Trophoblast cell (in vitro differentiated cells and primary cell): Measurements from ENCODE around the gene TLR1.
"Not testable (repeated sequence)": the region's sequence is repeated elsewhere in the genome, so short reads cannot be mapped to it uniquely, and the experiment has no call there.

Experiments used
- DNase-seq, 2 donors: peaks; one replicate each; pipeline ENCODE4 v3.0.0-alpha.2; 2016
- H2AFZ ChIP-seq: 2 replicates; pipeline ENCODE4 v1.6.1; 2013; ENCODE audit warnings: low read length, moderate library complexity, mild to moderate bottlenecking; ENCODE audit not compliant: insufficient read depth, poor library complexity
- H2AK5ac ChIP-seq: 2 replicates; pipeline ENCODE4 v1.6.1; 2013; ENCODE audit warnings: mild to moderate bottlenecking, low read length
- H2BK120ac ChIP-seq: 2 replicates; pipeline ENCODE4 v1.6.1; 2013; ENCODE audit warnings: low read length, mild to moderate bottlenecking, moderate library complexity; ENCODE audit not compliant: insufficient read depth, poor library complexity
- H2BK12ac ChIP-seq: 2 replicates; pipeline ENCODE4 v1.6.1; 2013; ENCODE audit warnings: mild to moderate bottlenecking, low read length, moderate library complexity
- H2BK5ac ChIP-seq: 2 replicates; pipeline ENCODE4 v1.6.1; 2013; ENCODE audit warnings: low read length, low read depth, moderate library complexity, mild to moderate bottlenecking; ENCODE audit not compliant: poor library complexity
- H3K14ac ChIP-seq: 2 replicates; pipeline ENCODE4 v1.6.1; 2013; ENCODE audit warnings: mild to moderate bottlenecking, low read length
- H3K18ac ChIP-seq: 2 replicates; pipeline ENCODE4 v1.6.1; 2013; ENCODE audit warnings: mild to moderate bottlenecking, low read length
- H3K23ac ChIP-seq: 2 replicates; pipeline ENCODE4 v1.6.1; 2013; ENCODE audit warnings: low read length
- H3K27ac ChIP-seq: 2 replicates; pipeline ENCODE4 v1.5.1; 2013; ENCODE audit warnings: low read depth, mild to moderate bottlenecking, inconsistent platforms, low read length, moderate library complexity
- H3K27me3 ChIP-seq: 2 replicates; pipeline ENCODE4 v1.6.1; 2013; ENCODE audit warnings: inconsistent platforms, mild to moderate bottlenecking, low read length, moderate library complexity; ENCODE audit not compliant: insufficient read depth
- H3K36me3 ChIP-seq, 2 experiments: 1 replicate in 1 of 2; 2 replicates in 1 of 2; pipeline ENCODE4 v1.6.1; 2013; ENCODE audit warnings: low read length in 2 of 2, mild to moderate bottlenecking in 2 of 2, moderate library complexity in 1 of 2; ENCODE audit not compliant: insufficient read depth in 2 of 2, control insufficient read depth in 1 of 2
- H3K4ac ChIP-seq: 2 replicates; pipeline ENCODE4 v1.6.1; 2013; ENCODE audit warnings: low read depth, mild to moderate bottlenecking, low read length, moderate library complexity
- H3K4me1 ChIP-seq, 2 experiments: 1 replicate in 1 of 2; 2 replicates in 1 of 2; pipeline ENCODE4 v1.6.1; 2013; ENCODE audit warnings: low read length in 2 of 2, mild to moderate bottlenecking in 2 of 2, moderate library complexity in 1 of 2; ENCODE audit not compliant: insufficient read depth in 2 of 2, control insufficient read depth in 1 of 2
- H3K4me2 ChIP-seq: 2 replicates; pipeline ENCODE4 v1.6.1; 2013; ENCODE audit warnings: inconsistent platforms, mild to moderate bottlenecking, low read length, moderate library complexity
- H3K4me3 ChIP-seq: 2 replicates; pipeline ENCODE4 v1.5.1; 2013; ENCODE audit warnings: mild to moderate bottlenecking, low read depth, low read length, inconsistent platforms
- H3K79me1 ChIP-seq: one replicate; pipeline ENCODE4 v1.6.1; 2013; ENCODE audit warnings: low read length
- H3K79me2 ChIP-seq: 2 replicates; pipeline ENCODE4 v1.6.1; 2013; ENCODE audit warnings: low read length, mild to moderate bottlenecking; ENCODE audit not compliant: control insufficient read depth, insufficient read depth, poor library complexity
- H3K9ac ChIP-seq: 2 replicates; pipeline ENCODE4 v1.6.1; 2013; ENCODE audit warnings: mild to moderate bottlenecking, low read length
- H3K9me3 ChIP-seq: 2 replicates; pipeline ENCODE4 v1.6.1; 2013; ENCODE audit warnings: low read depth, mild to moderate bottlenecking, control low read depth, inconsistent platforms, low read length; ENCODE audit not compliant: insufficient read depth
- H4K12ac ChIP-seq: 2 replicates; pipeline ENCODE4 v1.6.1; 2013; ENCODE audit warnings: low read depth, mild to moderate bottlenecking, low read length, moderate library complexity
- H4K8ac ChIP-seq: 2 replicates; pipeline ENCODE4 v1.6.1; 2013; ENCODE audit warnings: low read depth, mild to moderate bottlenecking, low read length, moderate library complexity
- H4K91ac ChIP-seq: one replicate; pipeline ENCODE4 v1.6.1; 2013; ENCODE audit warnings: low read depth, mild to moderate bottlenecking, low read length, moderate library complexity
- WGBS: extraction: QIAGEN DNeasy Blood & Tissue Kit; methylation state at CpG from one replicate; pipeline ENCODE4 v1.1.7; 2013; ENCODE audit warnings: missing lambda C conversion rate; ENCODE audit not compliant: insufficient read length, insufficient coverage; ENCODE audit errors: extremely low coverage; 5-methylcytosine and 5-hydroxymethylcytosine counted together

TLR1 gene

DNA sequence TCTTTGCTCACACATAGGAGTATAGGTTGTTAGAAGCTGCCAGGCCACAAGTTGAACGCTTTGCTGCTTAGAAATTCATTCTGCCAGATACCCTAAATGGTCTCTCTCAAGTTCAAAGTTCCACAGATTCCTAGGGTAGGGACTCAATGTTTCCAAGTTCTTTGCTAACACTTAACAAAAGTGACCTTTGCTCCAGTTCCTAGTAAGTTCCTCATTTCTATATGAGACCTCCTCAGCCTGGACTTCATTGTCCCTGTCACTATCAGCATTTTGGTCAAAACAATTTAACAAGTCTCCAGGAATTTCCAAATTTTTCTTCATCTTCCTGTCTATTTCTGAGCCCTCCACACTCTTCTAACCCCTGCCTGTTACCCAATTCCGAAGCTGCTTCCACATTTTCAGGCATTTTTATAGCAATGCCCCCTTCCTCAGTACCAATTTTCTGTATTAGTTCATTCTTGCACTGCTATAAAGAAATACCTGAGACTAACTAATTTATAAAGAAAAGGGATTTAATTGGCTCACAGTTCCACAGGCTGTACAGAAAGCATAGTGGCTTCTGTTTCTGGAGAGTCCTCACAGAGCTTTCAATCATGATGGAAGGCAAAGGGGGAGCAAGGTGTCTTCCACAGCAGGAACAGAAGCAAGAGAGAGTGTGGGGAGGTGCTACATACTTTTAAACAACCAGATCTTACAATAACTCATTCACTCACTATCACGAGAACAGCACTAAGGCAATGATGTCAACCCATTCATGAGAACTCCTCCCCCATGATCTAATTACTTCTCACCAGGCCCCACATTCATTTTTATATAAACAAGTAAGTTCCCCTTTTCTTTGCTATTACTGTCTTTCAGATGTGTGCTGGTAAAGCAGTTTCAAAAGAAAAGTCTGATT lies 11.5 kb upstream of the TLR1 start:
- no peak overlapping the region for H4K91ac ChIP-seq
- H3K9ac ChIP-seq, result no peak overlapping the region
- no peak overlapping the region for H2AK5ac ChIP-seq
- no peak overlapping the region for H3K4ac ChIP-seq
- no peak overlapping the region for H4K12ac ChIP-seq
- no peak overlapping the region for H2BK12ac ChIP-seq
- no peaks in the 10 kb centered on the region for H3K79me1 ChIP-seq
- peaks cover 7% of the 10 kb centered on the region for H3K9me3 ChIP-seq
- no peak overlapping the region for H2AFZ ChIP-seq
- no peak overlapping the region for H3K27ac ChIP-seq
- no peaks in the 10 kb centered on the region for H3K36me3 ChIP-seq
- H3K18ac ChIP-seq, result no peak overlapping the region
- H3K23ac ChIP-seq, result no peak overlapping the region
- H3K27me3 ChIP-seq, result peaks cover 2% of the 10 kb centered on the region
- no peak overlapping the region for H3K14ac ChIP-seq
- peaks cover 5 to 6% of the 10 kb centered on the region in 2 experiments for H3K4me1 ChIP-seq
- no peak overlapping the region for H2BK120ac ChIP-seq
- H2BK5ac ChIP-seq, result no peak overlapping the region
- no peak overlapping the region for H4K8ac ChIP-seq
- H3K79me2 ChIP-seq, result no peaks in the 10 kb centered on the region
- WGBS, result no CpG with 5 or more reads among the region's 3 CpGs
- H3K4me2 ChIP-seq, result no peak overlapping the region
- H3K4me3 ChIP-seq, result no peak overlapping the region
- DNase-seq, result peak in 1 of 2 donors; percentile 30

- no peak overlapping the region for H3K4me3 ChIP-seq
- no peak overlapping the region for H2AK5ac ChIP-seq
These were observed 9.8 kb upstream of the TLR1 start for GRCh38 chr4:38814386-38814785.

GRCh38 chr4:38811297-38811696 lies 6.7 kb upstream of the TLR1 start:
- Histone ChIP-seq H3K27me3 (peaks cover 2% of the 10 kb centered on the region), H2AFZ (no peak overlapping the region), H3K79me1 (no peaks in the 10 kb centered on the region), H2BK12ac (no peak overlapping the region), H3K14ac (no peak overlapping the region), H2BK5ac (no peak overlapping the region), H3K36me3 (no peaks in the 10 kb centered on the region), H3K4me3 (no peak overlapping the region), H3K79me2 (no peaks in the 10 kb centered on the region), H3K4me1 (no peaks in the 10 kb centered on the region), H3K4ac (no peak overlapping the region), H3K23ac (no peak overlapping the region), H2AK5ac (no peak overlapping the region), H4K12ac (no peak overlapping the region), H4K8ac (no peak overlapping the region), H4K91ac (no peak overlapping the region), H3K27ac (no peak overlapping the region), H3K4me2 (no peak overlapping the region), H2BK120ac (no peak overlapping the region), H3K18ac (no peak overlapping the region), H3K9me3 (peaks cover 5% of the 10 kb centered on the region), H3K9ac (no peak overlapping the region)
- no CpG with 5 or more reads among the region's 6 CpGs for WGBS
- no peak for DNase-seq

More at GRCh38 chr4:38814386-38814785, 9.8 kb upstream of the TLR1 start:
- Histone ChIP-seq H4K12ac (no peak overlapping the region), H3K27ac (no peak overlapping the region), H3K79me1 (no peaks in the 10 kb centered on the region), H4K91ac (no peak overlapping the region), H4K8ac (no peak overlapping the region), H2BK5ac (no peak overlapping the region), H3K23ac (no peak overlapping the region), H3K4me1 (peaks cover 5 to 6% of the 10 kb centered on the region in 2 experiments), H3K9me3 (peaks cover 7% of the 10 kb centered on the region), H3K4me2 (no peak overlapping the region), H2BK120ac (no peak overlapping the region), H3K36me3 (no peaks in the 10 kb centered on the region), H2BK12ac (no peak overlapping the region), H3K18ac (no peak overlapping the region), H3K27me3 (peaks cover 2% of the 10 kb centered on the region), H2AFZ (no peak overlapping the region), H3K79me2 (no peaks in the 10 kb centered on the region), H3K14ac (no peak overlapping the region), H3K4ac (no peak overlapping the region), H3K9ac (no peak overlapping the region)
- no peak for DNase-seq
- no CpG with 5 or more reads among the region's 3 CpGs for WGBS

DNA sequence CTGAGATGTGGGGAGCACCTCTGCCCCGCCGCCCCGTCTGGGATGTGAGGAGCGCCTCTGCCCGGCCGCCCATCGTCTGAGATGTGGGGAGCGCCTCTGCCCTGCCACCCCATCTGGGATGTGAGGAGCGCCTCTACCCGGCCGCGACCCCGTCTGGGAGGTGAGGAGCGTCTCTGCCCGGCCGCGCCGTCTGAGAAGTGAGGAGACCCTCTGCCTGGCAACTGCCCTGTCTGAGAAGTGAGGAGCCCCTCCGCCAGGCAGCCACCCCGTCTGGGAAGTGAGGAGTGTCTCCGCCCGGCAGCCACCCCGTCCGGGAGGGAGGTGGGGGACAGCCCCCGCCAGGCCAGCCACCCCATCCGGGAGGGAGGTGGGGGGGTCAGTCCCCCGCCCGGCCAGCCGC lies 2.9 kb upstream of the TLR1 start:
- H2AFZ ChIP-seq, H2AK5ac ChIP-seq, DNase-seq, H3K9ac ChIP-seq, H3K79me1 ChIP-seq, H3K23ac ChIP-seq, H2BK5ac ChIP-seq, H3K27ac ChIP-seq, H2BK120ac ChIP-seq, H4K8ac ChIP-seq, H3K36me3 ChIP-seq, H3K4me3 ChIP-seq, H4K91ac ChIP-seq, H3K14ac ChIP-seq, H3K27me3 ChIP-seq, H3K9me3 ChIP-seq, H3K18ac ChIP-seq, H3K4me1 ChIP-seq, H3K4ac ChIP-seq, H3K4me2 ChIP-seq, H3K79me2 ChIP-seq, H2BK12ac ChIP-seq, H4K12ac ChIP-seq: not testable (repeated sequence)
- WGBS, result no CpG with 5 or more reads among the region's 29 CpGs
